Measurements from ENCODE around the gene NOB1.

The NOB1 gene

GRCh38 chr16:69724414-69724873 is 30.3 kb downstream of the NOB1 start:
- no peak for FAIRE-seq
- no peak for DNase-seq (ENCODE audit: insufficient read length, low spot score)

- no peak for FAIRE-seq
- DNase-seq (ENCODE audit: insufficient read length, low spot score), result no peak
These were observed 33.2 kb downstream of the NOB1 start for GRCh38 chr16:69721441-69721957.

- DNase-seq (ENCODE audit: insufficient read length, low spot score) (no peak), FAIRE-seq (no peak)
These were observed 33.8 kb downstream of the NOB1 start for GRCh38 chr16:69720822-69721430.

GRCh38 chr16:69718111-69718764 is 36.5 kb downstream of the NOB1 start:
- FAIRE-seq (no peak), DNase-seq (ENCODE audit: insufficient read length, low spot score) (no peak)

GRCh38 chr16:69717066-69717465 is 37.7 kb downstream of the NOB1 start:
- FAIRE-seq, result no peak
- DNase-seq (ENCODE audit: insufficient read length, low spot score), result no peak

GRCh38 chr16:69712914-69713581 is 41.7 kb downstream of the NOB1 start:
- FAIRE-seq (no peak), DNase-seq (ENCODE audit: insufficient read length, low spot score) (no peak)

GRCh38 chr16:69712277-69712676 is 42.4 kb downstream of the NOB1 start:
- FAIRE-seq (no peak), DNase-seq (ENCODE audit: insufficient read length, low spot score) (no peak)

- DNase-seq (ENCODE audit: insufficient read length, low spot score), result peak; percentile 43
- no peak for FAIRE-seq
These were observed 43.5 kb downstream of the NOB1 start for GRCh38 chr16:69711115-69711740.

GRCh38 chr16:69709456-69710084 is 45.2 kb downstream of the NOB1 start:
- FAIRE-seq (no peak), DNase-seq (ENCODE audit: insufficient read length, low spot score) (peak; percentile 74)

GRCh38 chr16:69707920-69708683 is 46.6 kb downstream of the NOB1 start:
- no peak for FAIRE-seq

GRCh38 chr16:69706975-69707340 is 47.8 kb downstream of the NOB1 start:
- FAIRE-seq, result no peak
- DNase-seq (ENCODE audit: insufficient read length, low spot score), result no peak

More at GRCh38 chr16:69707920-69708683, 46.6 kb downstream of the NOB1 start:
- DNase-seq (ENCODE audit: insufficient read length, low spot score), result no peak

GRCh38 chr16:69706256-69706974 is 48.3 kb downstream of the NOB1 start:
- DNase-seq (ENCODE audit: insufficient read length, low spot score), result no peak
- FAIRE-seq, result no peak

- DNase-seq (ENCODE audit: insufficient read length, low spot score) (no peak), FAIRE-seq (no peak)
These were observed 51.1 kb downstream of the NOB1 start for GRCh38 chr16:69703638-69704037.

- DNase-seq (ENCODE audit: insufficient read length, low spot score) (no peak), FAIRE-seq (no peak)
These were observed 52.9 kb downstream of the NOB1 start for GRCh38 chr16:69701866-69702265.

- DNase-seq (ENCODE audit: insufficient read length, low spot score), result no peak
- no peak for FAIRE-seq
These were observed 53.3 kb downstream of the NOB1 start for GRCh38 chr16:69701452-69701851.

- no peak for DNase-seq (ENCODE audit: insufficient read length, low spot score)
- no peak for FAIRE-seq
These were observed 54.8 kb downstream of the NOB1 start for GRCh38 chr16:69699915-69700314.

- DNase-seq (ENCODE audit: insufficient read length, low spot score), result no peak
- no peak for FAIRE-seq
These were observed 56.3 kb downstream of the NOB1 start for GRCh38 chr16:69698404-69698803.

GRCh38 chr16:69693916-69694315 is 60.8 kb downstream of the NOB1 start:
- DNase-seq (ENCODE audit: insufficient read length, low spot score) (no peak), FAIRE-seq (no peak)

All from HTR-8/SVneo (cell line).